Measurements from ENCODE around the gene LMF1.
"Not testable (repeated sequence)": the region's sequence is repeated elsewhere in the genome, so short reads cannot be mapped to it uniquely, and the experiment has no call there.

The LMF1 gene

DNA sequence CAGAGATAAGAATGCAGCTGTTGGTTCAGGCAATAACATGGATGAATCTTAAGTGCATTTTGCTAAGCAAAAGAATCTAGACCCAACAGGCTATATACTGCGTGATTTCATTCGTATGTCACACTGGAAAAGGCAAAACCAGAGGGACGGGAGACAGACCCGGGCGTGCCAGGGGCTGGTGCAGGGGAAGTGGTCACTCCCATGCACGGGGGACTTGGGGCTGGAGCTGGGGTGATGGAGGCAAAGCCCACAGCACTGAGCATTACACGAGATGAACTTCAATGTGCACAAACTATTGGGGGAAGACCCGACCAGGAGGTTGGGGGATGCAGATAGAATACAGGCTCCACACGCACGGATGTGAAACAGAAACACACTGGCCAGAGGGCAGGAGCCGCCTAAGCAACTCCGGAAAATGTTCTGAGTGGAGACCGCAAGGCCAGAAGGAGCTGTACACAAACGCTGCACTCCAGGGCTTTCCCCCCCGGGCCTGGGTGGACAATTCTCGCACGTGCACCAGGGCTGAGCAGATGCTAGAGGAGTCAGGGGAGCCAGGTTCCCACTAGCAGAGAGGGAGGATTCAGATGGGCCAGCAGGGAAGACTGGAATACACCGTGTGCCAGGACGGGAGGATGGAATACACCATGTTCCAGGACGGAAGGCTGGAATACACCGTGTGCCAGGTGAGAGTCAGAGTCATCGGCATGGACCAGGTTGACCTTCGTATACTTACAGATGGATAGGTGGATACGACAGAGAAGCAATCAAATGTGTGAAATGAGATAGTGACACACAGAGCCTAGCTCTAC is 11.3 kb downstream of the LMF1 start:
- no peak overlapping the region for H3K4me2 ChIP-seq (ENCODE audit: low read length)

DNA sequence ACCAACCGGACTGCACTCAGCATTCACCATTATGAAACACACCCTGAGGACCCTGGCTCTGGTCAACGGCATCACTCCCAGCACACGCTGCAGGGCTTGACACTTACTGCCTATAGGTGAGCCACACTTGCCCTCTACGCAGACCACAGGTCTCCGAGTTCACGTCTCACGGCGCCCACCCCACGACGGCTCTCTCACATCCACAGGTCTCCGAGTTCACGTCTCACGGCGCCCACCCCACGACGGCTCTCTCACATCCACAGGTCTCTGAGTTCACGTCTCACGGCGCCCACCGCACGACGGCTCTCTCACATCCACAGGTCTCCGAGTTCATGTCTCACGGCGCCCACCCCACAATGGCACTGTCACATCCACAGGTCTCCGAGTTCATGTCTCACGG is 15.0 kb downstream of the LMF1 start:
- peaks cover 16% of the 10 kb centered on the region for H3K79me2 ChIP-seq
- H3K9me3 ChIP-seq (ENCODE audit: control insufficient read depth, low read length); H3K4me2 ChIP-seq (ENCODE audit: low read length); H3K4me3 ChIP-seq (ENCODE audit: low read depth, low read length); H3K27me3 ChIP-seq (ENCODE audit: control insufficient read depth, insufficient read depth, low read length); H3K27ac ChIP-seq; H2AFZ ChIP-seq; H3K36me3 ChIP-seq (ENCODE audit: control insufficient read depth, insufficient read depth, low read length); H3K4me1 ChIP-seq; H3K9ac ChIP-seq: not testable (repeated sequence)

More for the DNA sequence above, 11.3 kb downstream of the LMF1 start:
- Histone ChIP-seq H3K9ac (no peak overlapping the region), H3K9me3 (ENCODE audit: control insufficient read depth, low read length) (no peaks in the 10 kb centered on the region), H3K4me3 (ENCODE audit: low read depth, low read length) (no peak overlapping the region), H3K79me2 (peaks cover 7% of the 10 kb centered on the region), H3K36me3 (ENCODE audit: control insufficient read depth, insufficient read depth, low read length) (no peaks in the 10 kb centered on the region), H3K4me1 (no peaks in the 10 kb centered on the region), H3K27ac (no peak overlapping the region), H2AFZ (no peak overlapping the region), H3K27me3 (ENCODE audit: control insufficient read depth, insufficient read depth, low read length) (no peaks in the 10 kb centered on the region)
- TF ChIP-seq, protein P1, sequence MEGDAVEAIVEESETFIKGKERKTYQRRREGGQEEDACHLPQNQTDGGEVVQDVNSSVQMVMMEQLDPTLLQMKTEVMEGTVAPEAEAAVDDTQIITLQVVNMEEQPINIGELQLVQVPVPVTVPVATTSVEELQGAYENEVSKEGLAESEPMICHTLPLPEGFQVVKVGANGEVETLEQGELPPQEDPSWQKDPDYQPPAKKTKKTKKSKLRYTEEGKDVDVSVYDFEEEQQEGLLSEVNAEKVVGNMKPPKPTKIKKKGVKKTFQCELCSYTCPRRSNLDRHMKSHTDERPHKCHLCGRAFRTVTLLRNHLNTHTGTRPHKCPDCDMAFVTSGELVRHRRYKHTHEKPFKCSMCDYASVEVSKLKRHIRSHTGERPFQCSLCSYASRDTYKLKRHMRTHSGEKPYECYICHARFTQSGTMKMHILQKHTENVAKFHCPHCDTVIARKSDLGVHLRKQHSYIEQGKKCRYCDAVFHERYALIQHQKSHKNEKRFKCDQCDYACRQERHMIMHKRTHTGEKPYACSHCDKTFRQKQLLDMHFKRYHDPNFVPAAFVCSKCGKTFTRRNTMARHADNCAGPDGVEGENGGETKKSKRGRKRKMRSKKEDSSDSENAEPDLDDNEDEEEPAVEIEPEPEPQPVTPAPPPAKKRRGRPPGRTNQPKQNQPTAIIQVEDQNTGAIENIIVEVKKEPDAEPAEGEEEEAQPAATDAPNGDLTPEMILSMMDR (IDR thresholded peaks at IDR 0.05), result no peak

DNA sequence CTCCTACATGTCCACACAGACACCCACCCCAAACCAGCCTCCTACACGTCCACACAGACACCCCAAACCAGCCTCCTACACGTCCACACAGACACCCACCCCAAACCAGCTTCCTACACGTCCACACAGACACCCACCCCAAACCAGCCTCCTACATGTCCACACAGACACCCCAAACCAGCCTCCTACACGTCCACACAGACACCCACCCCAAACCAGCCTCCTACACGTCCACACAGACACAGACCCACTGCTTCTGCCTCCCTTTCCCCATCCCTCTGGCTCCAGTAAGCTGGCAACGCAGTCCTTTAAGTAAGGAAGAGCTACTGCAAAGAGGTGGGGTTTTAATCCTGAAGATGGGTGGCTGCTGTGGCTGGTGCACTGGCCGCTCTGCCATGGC is 17.0 kb downstream of the LMF1 start:
- not testable (repeated sequence) for H3K9ac ChIP-seq; H3K4me1 ChIP-seq; H3K4me3 ChIP-seq (ENCODE audit: low read depth, low read length); H3K4me2 ChIP-seq (ENCODE audit: low read length); H3K27ac ChIP-seq; H2AFZ ChIP-seq; H3K36me3 ChIP-seq (ENCODE audit: control insufficient read depth, insufficient read depth, low read length); H3K9me3 ChIP-seq (ENCODE audit: control insufficient read depth, low read length); H3K27me3 ChIP-seq (ENCODE audit: control insufficient read depth, insufficient read depth, low read length)
- peaks cover 20% of the 10 kb centered on the region for H3K79me2 ChIP-seq

DNA sequence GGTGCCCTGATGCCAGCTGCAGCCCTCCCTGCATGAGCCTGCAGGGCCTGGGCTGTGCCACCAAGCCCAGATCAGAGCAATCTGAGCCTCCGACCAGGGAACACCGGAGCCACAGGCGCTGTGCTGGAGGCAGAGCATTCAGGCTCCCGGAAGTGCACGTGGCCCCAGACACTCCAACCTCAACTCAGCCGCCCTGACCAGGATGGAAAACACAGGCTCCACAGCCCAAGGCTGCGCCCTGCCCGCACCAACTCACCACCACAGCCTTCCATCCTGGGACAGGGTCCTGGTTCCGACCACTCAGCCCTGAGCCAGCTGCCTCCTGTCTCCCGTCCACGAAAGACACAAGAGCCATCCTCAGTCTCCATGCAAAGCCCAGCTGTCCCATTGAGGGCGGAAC is 18.5 kb downstream of the LMF1 start:
- H3K36me3 ChIP-seq (ENCODE audit: control insufficient read depth, insufficient read depth, low read length), result no peaks in the 10 kb centered on the region
- no peak overlapping the region for H3K27ac ChIP-seq
- H3K9ac ChIP-seq, result no peak overlapping the region
- no peak overlapping the region for H3K4me3 ChIP-seq (ENCODE audit: low read depth, low read length)
- no peak overlapping the region for H2AFZ ChIP-seq
- H3K9me3 ChIP-seq (ENCODE audit: control insufficient read depth, low read length), result no peaks in the 10 kb centered on the region
- H3K27me3 ChIP-seq (ENCODE audit: control insufficient read depth, insufficient read depth, low read length), result no peaks in the 10 kb centered on the region
- peaks cover 23% of the 10 kb centered on the region for H3K79me2 ChIP-seq
- H3K4me1 ChIP-seq, result no peaks in the 10 kb centered on the region
- TF ChIP-seq, protein P1 (IDR thresholded peaks at IDR 0.05), result no peak
- H3K4me2 ChIP-seq (ENCODE audit: low read length), result no peak overlapping the region

DNA sequence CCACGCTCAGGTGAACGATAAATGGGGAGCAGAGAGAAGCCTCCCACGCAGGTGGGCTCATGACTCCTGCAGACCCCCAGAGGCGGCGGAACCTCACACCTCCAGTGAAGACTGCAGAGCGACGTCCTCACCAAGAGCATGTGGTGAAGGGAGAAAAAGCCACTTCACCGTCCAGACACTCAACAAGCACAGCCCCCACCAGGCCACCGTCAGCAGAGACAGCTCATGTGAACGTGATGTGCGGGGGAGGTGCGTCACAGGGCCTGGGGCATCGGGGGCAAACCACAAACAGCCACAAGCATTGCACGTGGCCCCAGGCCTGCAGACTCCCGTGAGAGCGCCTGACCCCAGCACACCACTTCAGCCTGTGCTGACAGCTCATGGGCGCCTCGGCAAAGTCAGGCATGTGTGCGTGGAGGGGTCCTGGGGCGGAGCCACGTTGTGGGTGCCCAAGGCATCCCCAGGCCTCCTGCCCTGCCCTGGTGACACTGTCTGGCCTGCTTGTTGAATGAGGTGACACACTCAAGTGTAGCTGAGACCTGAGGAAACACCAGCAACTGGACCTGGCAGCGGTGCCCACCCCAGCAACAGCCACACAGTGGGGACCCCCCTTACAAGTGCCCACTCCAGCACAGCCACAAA is 19.0 kb downstream of the LMF1 start:
- TF ChIP-seq, protein P1 (IDR thresholded peaks at IDR 0.05), result no peak
- Histone ChIP-seq H3K36me3 (ENCODE audit: control insufficient read depth, insufficient read depth, low read length) (no peaks in the 10 kb centered on the region), H3K27ac (no peak overlapping the region), H3K79me2 (peaks cover 23% of the 10 kb centered on the region), H3K4me3 (ENCODE audit: low read depth, low read length) (no peak overlapping the region), H3K9ac (no peak overlapping the region), H3K9me3 (ENCODE audit: control insufficient read depth, low read length) (no peaks in the 10 kb centered on the region), H3K4me2 (ENCODE audit: low read length) (no peak overlapping the region), H3K4me1 (no peaks in the 10 kb centered on the region), H2AFZ (no peak overlapping the region), H3K27me3 (ENCODE audit: control insufficient read depth, insufficient read depth, low read length) (no peaks in the 10 kb centered on the region)

DNA sequence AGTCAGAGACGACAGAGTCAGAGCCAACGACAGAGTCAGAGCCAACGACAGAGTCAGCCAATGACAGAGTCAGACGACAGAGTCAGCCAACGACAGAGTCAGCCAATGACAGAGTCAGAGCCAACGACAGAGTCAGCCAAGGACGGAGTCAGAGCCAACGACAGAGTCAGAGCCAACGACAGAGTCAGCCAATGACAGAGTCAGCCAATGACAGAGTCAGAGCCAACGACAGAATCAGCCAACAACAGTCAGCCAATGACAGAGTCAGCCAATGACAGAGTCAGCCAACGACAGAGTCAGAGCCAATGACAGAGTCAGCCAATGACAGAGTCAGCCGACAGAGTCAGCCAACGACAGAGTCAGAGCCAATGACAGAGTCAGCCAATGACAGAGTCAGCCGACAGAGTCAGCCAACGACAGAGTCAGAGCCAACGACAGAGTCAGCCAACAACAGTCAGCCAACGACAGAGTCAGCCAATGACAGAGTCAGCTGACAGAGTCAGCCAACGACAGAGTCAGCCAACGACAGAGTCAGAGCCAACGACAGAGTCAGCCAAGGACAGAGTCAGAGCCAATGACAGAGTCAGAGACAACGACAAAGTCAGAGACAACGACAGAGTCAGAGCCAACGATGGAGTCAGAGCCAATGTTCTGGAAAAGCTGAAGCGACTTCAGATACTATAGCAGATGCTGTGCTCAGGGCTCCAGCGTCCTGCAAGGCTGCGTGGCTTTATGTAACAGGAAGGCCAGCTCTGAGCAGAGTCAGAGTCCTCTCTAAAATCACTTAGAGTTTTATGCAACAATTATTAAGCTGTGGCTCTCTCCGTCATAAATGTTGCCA is 19.8 kb downstream of the LMF1 start:
- not testable (repeated sequence) for H3K4me2 ChIP-seq (ENCODE audit: low read length); H3K27ac ChIP-seq; H2AFZ ChIP-seq; H3K4me3 ChIP-seq (ENCODE audit: low read depth, low read length); H3K9ac ChIP-seq; H3K27me3 ChIP-seq (ENCODE audit: control insufficient read depth, insufficient read depth, low read length); H3K36me3 ChIP-seq (ENCODE audit: control insufficient read depth, insufficient read depth, low read length); H3K4me1 ChIP-seq; H3K9me3 ChIP-seq (ENCODE audit: control insufficient read depth, low read length)
- H3K79me2 ChIP-seq, result peaks cover 21% of the 10 kb centered on the region

DNA sequence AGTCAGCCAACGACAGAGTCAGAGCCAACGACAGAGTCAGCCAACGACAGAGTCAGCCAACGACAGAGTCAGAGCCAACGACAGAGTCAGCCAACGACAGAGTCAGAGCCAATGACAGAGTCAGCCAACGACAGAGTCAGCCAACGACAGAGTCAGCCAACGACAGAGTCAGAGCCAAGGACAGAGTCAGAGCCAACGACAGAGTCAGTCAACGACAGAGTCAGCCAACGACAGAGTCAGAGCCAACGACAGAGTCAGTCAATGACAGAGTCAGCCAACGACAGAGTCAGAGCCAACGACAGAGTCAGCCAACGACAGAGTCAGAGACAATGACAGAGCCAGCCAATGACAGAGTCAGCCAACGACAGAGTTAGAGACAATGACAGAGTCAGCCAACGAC is 22.0 kb downstream of the LMF1 start:
- H3K36me3 ChIP-seq (ENCODE audit: control insufficient read depth, insufficient read depth, low read length); H3K4me1 ChIP-seq; H3K4me3 ChIP-seq (ENCODE audit: low read depth, low read length); H2AFZ ChIP-seq; H3K9me3 ChIP-seq (ENCODE audit: control insufficient read depth, low read length); H3K9ac ChIP-seq; H3K27ac ChIP-seq; H3K27me3 ChIP-seq (ENCODE audit: control insufficient read depth, insufficient read depth, low read length); H3K4me2 ChIP-seq (ENCODE audit: low read length): not testable (repeated sequence)
- H3K79me2 ChIP-seq, result peaks cover 21% of the 10 kb centered on the region

DNA sequence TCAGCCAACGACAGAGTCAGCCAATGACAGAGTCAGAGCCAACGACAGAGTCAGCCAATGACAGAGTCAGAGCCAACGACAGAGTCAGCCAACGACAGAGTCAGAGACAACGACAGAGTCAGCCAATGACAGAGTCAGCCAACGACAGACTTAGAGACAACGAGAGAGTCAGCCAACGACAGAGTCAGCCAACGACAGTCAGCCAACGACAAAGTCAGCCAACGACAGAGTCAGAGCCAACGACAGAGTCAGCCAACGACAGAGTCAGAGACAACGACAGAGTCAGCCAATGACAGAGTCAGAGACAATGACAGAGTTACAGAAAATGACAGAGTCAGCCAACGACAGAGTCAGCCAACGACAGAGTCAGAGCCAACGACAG is 22.9 kb downstream of the LMF1 start:
- not testable (repeated sequence) for H3K9ac ChIP-seq; H3K4me1 ChIP-seq; H3K4me3 ChIP-seq (ENCODE audit: low read depth, low read length); H2AFZ ChIP-seq; H3K4me2 ChIP-seq (ENCODE audit: low read length); H3K27ac ChIP-seq; H3K27me3 ChIP-seq (ENCODE audit: control insufficient read depth, insufficient read depth, low read length); H3K9me3 ChIP-seq (ENCODE audit: control insufficient read depth, low read length); H3K36me3 ChIP-seq (ENCODE audit: control insufficient read depth, insufficient read depth, low read length)
- H3K79me2 ChIP-seq, result peaks cover 21% of the 10 kb centered on the region

Measured in parathyroid adenoma (tissue), 2 donors.